ENCODE measurements around the gene ULK3. TPM values are rescaled to one million over a fixed set of nuclear protein-coding genes. Genes with fewer than 3 reads are reported as not detected.

Gene ULK3
- total RNA-seq, 1 donor from 2014 or later: 34.8 TPM

GRCh38 chr15:74829486-74829885 is 13.5 kb downstream of the ULK3 start:
- DNase-seq (ENCODE audit: low spot score in 2 of 2, unreplicated experiment in 2 of 2): no peak
- no peak for TF ChIP-seq CTCF (IDR thresholded peaks at IDR 0.05; ENCODE audit: unreplicated experiment)
- Mint-ChIP-seq H3K27me3 (ENCODE audit: low read depth) (peaks cover 61% of the 10 kb centered on the region), H3K4me3 (no peak overlapping the region), H3K9me3 (no peaks in the 10 kb centered on the region), H3K27ac (no peak overlapping the region), H3K36me3 (no peaks in the 10 kb centered on the region), H3K4me1 (peaks cover 2% of the 10 kb centered on the region)

GRCh38 chr15:74828835-74829234 is 14.1 kb downstream of the ULK3 start:
- Mint-ChIP-seq H3K27ac (no peak overlapping the region), H3K4me1 (peaks cover 2% of the 10 kb centered on the region)

GRCh38 chr15:74827614-74828013 is 15.3 kb downstream of the ULK3 start:
- peaks cover 80% of the 10 kb centered on the region for H3K27me3 Mint-ChIP-seq (ENCODE audit: low read depth)
- no peak overlapping the region for H3K4me3 Mint-ChIP-seq
- H3K27ac Mint-ChIP-seq: no peak overlapping the region
- H3K9me3 Mint-ChIP-seq: no peaks in the 10 kb centered on the region
- H3K4me1 Mint-ChIP-seq: peaks cover 2% of the 10 kb centered on the region
- DNase-seq (ENCODE audit: low spot score in 2 of 2, unreplicated experiment in 2 of 2): no peak
- no peaks in the 10 kb centered on the region for H3K36me3 Mint-ChIP-seq
- TF ChIP-seq CTCF (IDR thresholded peaks at IDR 0.05; ENCODE audit: unreplicated experiment): no peak

More at GRCh38 chr15:74828835-74829234, 14.1 kb downstream of the ULK3 start:
- Mint-ChIP-seq H3K36me3 (no peaks in the 10 kb centered on the region), H3K4me3 (no peak overlapping the region), H3K27me3 (ENCODE audit: low read depth) (peaks cover 68% of the 10 kb centered on the region), H3K9me3 (no peaks in the 10 kb centered on the region)
- no peak for DNase-seq (ENCODE audit: low spot score in 2 of 2, unreplicated experiment in 2 of 2)
- TF ChIP-seq CTCF (IDR thresholded peaks at IDR 0.05; ENCODE audit: unreplicated experiment): no peak

- H3K36me3 Mint-ChIP-seq: no peaks in the 10 kb centered on the region
- no peak overlapping the region for H3K27ac Mint-ChIP-seq
- TF ChIP-seq CTCF (IDR thresholded peaks at IDR 0.05; ENCODE audit: unreplicated experiment): no peak
- no peak overlapping the region for H3K4me3 Mint-ChIP-seq
- peaks cover 83% of the 10 kb centered on the region for H3K27me3 Mint-ChIP-seq (ENCODE audit: low read depth)
- H3K9me3 Mint-ChIP-seq: no peaks in the 10 kb centered on the region
- no peak for DNase-seq (ENCODE audit: low spot score in 2 of 2, unreplicated experiment in 2 of 2)
- peaks cover 2% of the 10 kb centered on the region for H3K4me1 Mint-ChIP-seq
These were observed 16.0 kb downstream of the ULK3 start for GRCh38 chr15:74826921-74827320.

- TF ChIP-seq CTCF (IDR thresholded peaks at IDR 0.05; ENCODE audit: unreplicated experiment): no peak
- Mint-ChIP-seq H3K4me3 (no peak within 1 kb of the TSS), H3K9me3 (no peaks in the 10 kb centered on the region), H3K27me3 (ENCODE audit: low read depth) (peaks cover 87% of the 10 kb centered on the region), H3K36me3 (no peaks in the 10 kb centered on the region), H3K4me1 (peaks cover 2% of the 10 kb centered on the region), H3K27ac (no peak within 1 kb of the TSS)
- peak; percentile 47 to 79 for DNase-seq (ENCODE audit: low spot score in 2 of 2, unreplicated experiment in 2 of 2)
These were observed 16.6 kb downstream of the ULK3 start, which contains the start of gene CPLX3 for GRCh38 chr15:74826364-74826819. TSS of gene CPLX3 (plus strand) at chr15:74826627. CDS start at chr15:74826704, 77 bp downstream.

- no peak for TF ChIP-seq CTCF (IDR thresholded peaks at IDR 0.05; ENCODE audit: unreplicated experiment)
- Mint-ChIP-seq H3K9me3 (no peaks in the 10 kb centered on the region), H3K27me3 (ENCODE audit: low read depth) (peaks cover 83% of the 10 kb centered on the region), H3K4me3 (no peak overlapping the region), H3K27ac (no peak overlapping the region), H3K36me3 (no peaks in the 10 kb centered on the region), H3K4me1 (peaks cover 2% of the 10 kb centered on the region)
- no peak for DNase-seq (ENCODE audit: low spot score in 2 of 2, unreplicated experiment in 2 of 2)
These were observed 17.1 kb downstream of the ULK3 start for GRCh38 chr15:74825866-74826265.

Measured in mesothelial cell of epicardium (in vitro differentiated cells).